Natural killer cell treated with Interleukin-12 subunit alpha and Interleukin-12 subunit beta and Interleukin-15 and Interleukin-18, amount 100 ng/mL, for 72 hours (primary cell): ENCODE measurements around the gene FAM237B. TPM values are rescaled to one million over a fixed set of nuclear protein-coding genes. Genes with fewer than 3 reads are reported as not detected.
"Not testable (repeated sequence)": the region's sequence is repeated elsewhere in the genome, so short reads cannot be mapped to it uniquely, and the experiment has no call there.

ENCODE experiments used
- ATAC-seq, 2 donors: fragments of 150-1000 bp; cut with Tn5 transposase in 1 of 2; sonication (Bioruptor Pico), chemical (Tn5 transposase) in 1 of 2; 2 replicates each; pipeline ENCODE4 v1.10.0; 2021
- DNase-seq: peaks from one replicate; pipeline ENCODE4 v3.0.0; 2022; ENCODE audit warnings: low spot score
- H3K27ac Mint-ChIP-seq, 2 donors: 1 replicate in 1 of 2; 2 replicates in 1 of 2; pipeline ENCODE4 v1.8.0; 2022; ENCODE audit warnings: mixed read lengths in 2 of 2, mild to moderate bottlenecking in 1 of 2, moderate library complexity in 1 of 2
- H3K27me3 Mint-ChIP-seq, 2 donors: 1 replicate in 1 of 2; 2 replicates in 1 of 2; pipeline ENCODE4 v1.8.0; 2022; ENCODE audit warnings: mixed read lengths in 2 of 2
- H3K36me3 Mint-ChIP-seq: one replicate; pipeline ENCODE4 v1.8.0; 2022; ENCODE audit warnings: mixed read lengths
- H3K4me1 Mint-ChIP-seq, 2 donors: 1 replicate in 1 of 2; 2 replicates in 1 of 2; pipeline ENCODE4 v1.8.0; 2022; ENCODE audit warnings: low read depth in 2 of 2, mixed read lengths in 2 of 2, mild to moderate bottlenecking in 1 of 2
- H3K4me3 Mint-ChIP-seq: one replicate; pipeline ENCODE4 v1.8.0; 2022; ENCODE audit warnings: mixed read lengths
- H3K9me3 Mint-ChIP-seq: 2 replicates; pipeline ENCODE4 v1.8.0; 2022; ENCODE audit warnings: mixed read lengths
- total RNA-seq, 2 donors: library from RNA; stranded (reverse); gene quantifications; one replicate each; pipeline ENCODE4 v1.2.3, GENCODE V29; 2022

FAM237B gene
- total RNA-seq = not detected

GRCh38 chr7:90320801-90321494, at the start of gene FAM237B:
Gene FAM237B (minus strand): TSS chr7:90321304. CDS start chr7:90319748, 1,556 bp downstream.
- Mint-ChIP-seq H3K4me3 (no peak within 1 kb of the TSS), H3K27me3 (peaks cover 34 to 66% of the 10 kb centered on the region in 2 donors), H3K27ac (no peak within 1 kb of the TSS), H3K36me3 (peaks cover 5% of the 10 kb centered on the region), H3K4me1 (peaks cover 0 to 8% of the 10 kb centered on the region in 2 donors), H3K9me3 (no peaks in the 10 kb centered on the region)
- ATAC-seq (peak in 1 of 2 donors; percentile 28), DNase-seq (no peak)

- peaks cover 27 to 44% of the 10 kb centered on the region in 2 donors for H3K4me1 Mint-ChIP-seq
- DNase-seq = no peak
- H3K27me3 Mint-ChIP-seq = no peaks in the 10 kb centered on the region
- no peak for ATAC-seq
- no peak overlapping the region for H3K27ac Mint-ChIP-seq
- H3K36me3 Mint-ChIP-seq = peaks cover 28% of the 10 kb centered on the region
- no peak overlapping the region for H3K4me3 Mint-ChIP-seq
- no peaks in the 10 kb centered on the region for H3K9me3 Mint-ChIP-seq
Measured at GRCh38 chr7:90351987-90352386, 30.9 kb upstream of the FAM237B start.

GRCh38 chr7:90350032-90350431, 28.9 kb upstream of the FAM237B start:
- Mint-ChIP-seq H3K4me1 (peaks cover 43 to 62% of the 10 kb centered on the region in 2 donors), H3K36me3 (peaks cover 14% of the 10 kb centered on the region)
- not testable (repeated sequence) for H3K4me3 Mint-ChIP-seq, H3K27me3 Mint-ChIP-seq, DNase-seq, ATAC-seq, H3K9me3 Mint-ChIP-seq, H3K27ac Mint-ChIP-seq

GRCh38 chr7:90349305-90349704, 28.2 kb upstream of the FAM237B start:
- peaks cover 14% of the 10 kb centered on the region for H3K36me3 Mint-ChIP-seq
- DNase-seq (no peak), ATAC-seq (no peak)
- H3K27me3 Mint-ChIP-seq = no peaks in the 10 kb centered on the region
- H3K4me3 Mint-ChIP-seq = no peak overlapping the region
- peak overlapping the region; percentile 13 to 35 for H3K27ac Mint-ChIP-seq
- H3K4me1 Mint-ChIP-seq = peaks cover 44 to 64% of the 10 kb centered on the region in 2 donors
- no peaks in the 10 kb centered on the region for H3K9me3 Mint-ChIP-seq

GRCh38 chr7:90347759-90348158, 26.7 kb upstream of the FAM237B start:
- ATAC-seq = no peak
- peaks cover 44 to 64% of the 10 kb centered on the region in 2 donors for H3K4me1 Mint-ChIP-seq
- peak overlapping the region; percentile 95 for H3K4me3 Mint-ChIP-seq
- peak overlapping the region; percentile 97 to 99 for H3K27ac Mint-ChIP-seq
- no peaks in the 10 kb centered on the region for H3K9me3 Mint-ChIP-seq
- no peaks in the 10 kb centered on the region for H3K27me3 Mint-ChIP-seq
- DNase-seq = no peak
- H3K36me3 Mint-ChIP-seq = peaks cover 14% of the 10 kb centered on the region

GRCh38 chr7:90346336-90347125, 25.4 kb upstream of the FAM237B start, which contains the start of gene GTPBP10:
Gene GTPBP10 (plus strand): TSS chr7:90346716. CDS start chr7:90346742, 26 bp downstream.
- H3K27ac Mint-ChIP-seq = peak within 1 kb of the TSS; percentile 97 to 99
- H3K9me3 Mint-ChIP-seq = no peaks in the 10 kb centered on the region
- DNase-seq (peak; percentile 95), ATAC-seq (peak; percentile 98 to 99)
- peaks cover 37 to 54% of the 10 kb centered on the region in 2 donors for H3K4me1 Mint-ChIP-seq
- peak within 1 kb of the TSS; percentile 95 for H3K4me3 Mint-ChIP-seq
- peaks cover 8% of the 10 kb centered on the region for H3K36me3 Mint-ChIP-seq
- H3K27me3 Mint-ChIP-seq = no peaks in the 10 kb centered on the region

- peak overlapping the region; percentile 95 for H3K4me3 Mint-ChIP-seq
- H3K9me3 Mint-ChIP-seq = no peaks in the 10 kb centered on the region
- DNase-seq (no peak), ATAC-seq (peak; percentile 1 to 9)
- H3K36me3 Mint-ChIP-seq = peaks cover 8% of the 10 kb centered on the region
- no peaks in the 10 kb centered on the region for H3K27me3 Mint-ChIP-seq
- peak overlapping the region; percentile 97 to 99 for H3K27ac Mint-ChIP-seq
- H3K4me1 Mint-ChIP-seq = peaks cover 36 to 52% of the 10 kb centered on the region in 2 donors
Measured at GRCh38 chr7:90345595-90346335, 24.7 kb upstream of the FAM237B start.

- H3K4me1 Mint-ChIP-seq = peaks cover 30 to 46% of the 10 kb centered on the region in 2 donors
- peaks cover 2% of the 10 kb centered on the region for H3K36me3 Mint-ChIP-seq
- ATAC-seq (no peak), DNase-seq (no peak)
- H3K27me3 Mint-ChIP-seq = no peaks in the 10 kb centered on the region
- H3K27ac Mint-ChIP-seq = peak overlapping the region; percentile 97 to 99
- H3K4me3 Mint-ChIP-seq = peak overlapping the region; percentile 95
- no peaks in the 10 kb centered on the region for H3K9me3 Mint-ChIP-seq
Measured at GRCh38 chr7:90345016-90345415, 23.9 kb upstream of the FAM237B start.

- ATAC-seq = no peak
- DNase-seq = no peak
- Mint-ChIP-seq H3K36me3 (no peaks in the 10 kb centered on the region), H3K4me3 (no peak overlapping the region), H3K4me1 (no peaks in the 10 kb centered on the region), H3K27me3 (peaks cover 7 to 18% of the 10 kb centered on the region in 2 donors), H3K27ac (no peak overlapping the region), H3K9me3 (no peaks in the 10 kb centered on the region)
Measured at GRCh38 chr7:90337106-90337505, 16.0 kb upstream of the FAM237B start.

GRCh38 chr7:90334926-90335325, 13.8 kb upstream of the FAM237B start:
- ATAC-seq, H3K36me3 Mint-ChIP-seq, H3K27ac Mint-ChIP-seq, H3K9me3 Mint-ChIP-seq, DNase-seq, H3K4me3 Mint-ChIP-seq, H3K4me1 Mint-ChIP-seq: not testable (repeated sequence)
- peaks cover 11 to 36% of the 10 kb centered on the region in 2 donors for H3K27me3 Mint-ChIP-seq

GRCh38 chr7:90334193-90334843, 13.2 kb upstream of the FAM237B start:
- Mint-ChIP-seq H3K4me1 (no peaks in the 10 kb centered on the region), H3K27ac (no peak overlapping the region), H3K9me3 (no peaks in the 10 kb centered on the region), H3K27me3 (peaks cover 11 to 36% of the 10 kb centered on the region in 2 donors), H3K4me3 (no peak overlapping the region), H3K36me3 (no peaks in the 10 kb centered on the region)
- peak in 1 of 2 donors; percentile 32 for ATAC-seq
- DNase-seq = no peak

GRCh38 chr7:90326500-90326899, 5.4 kb upstream of the FAM237B start:
- peaks cover 17 to 32% of the 10 kb centered on the region in 2 donors for H3K27me3 Mint-ChIP-seq
- H3K4me1 Mint-ChIP-seq = peaks cover 0 to 2% of the 10 kb centered on the region in 2 donors
- no peak overlapping the region for H3K27ac Mint-ChIP-seq
- no peaks in the 10 kb centered on the region for H3K9me3 Mint-ChIP-seq
- no peaks in the 10 kb centered on the region for H3K36me3 Mint-ChIP-seq
- H3K4me3 Mint-ChIP-seq = no peak overlapping the region
- ATAC-seq (no peak), DNase-seq (no peak)

GRCh38 chr7:90322837-90323236, 1.7 kb upstream of the FAM237B start:
- H3K4me3 Mint-ChIP-seq = no peak overlapping the region
- H3K36me3 Mint-ChIP-seq = peaks cover 5% of the 10 kb centered on the region
- no peaks in the 10 kb centered on the region for H3K9me3 Mint-ChIP-seq
- H3K27me3 Mint-ChIP-seq = peaks cover 31 to 47% of the 10 kb centered on the region in 2 donors
- ATAC-seq (no peak), DNase-seq (no peak)
- H3K27ac Mint-ChIP-seq = no peak overlapping the region
- H3K4me1 Mint-ChIP-seq = peaks cover 0 to 8% of the 10 kb centered on the region in 2 donors
